Gastroesophageal sphincter (tissue), 3 donors: ENCODE results near the gene NUBP1.

Source experiments
- CTCF ChIP-seq, 4 experiments: fragments of 200-600 bp in 2 of 4; fragments of 450-650 bp in 2 of 4; sonication (generic) in 1 of 4; IDR thresholded peaks; one replicate each; pipeline ENCODE4 v1.5.1; 2017 to 2019; ENCODE audit warnings: antibody characterized with exemption in 4 of 4, mild to moderate bottlenecking in 2 of 4, moderate library complexity in 2 of 4
- EP300 ChIP-seq: sonication (generic); formaldehyde crosslinking; IDR thresholded peaks from one replicate; pipeline ENCODE4 v1.6.1; 2017; ENCODE audit warnings: antibody characterized with exemption, mild to moderate bottlenecking
- POLR2A ChIP-seq, 2 donors: fragments of 450-650 bp; IDR thresholded peaks; one replicate each; pipeline ENCODE4 v1.6.1; 2017; ENCODE audit warnings: antibody characterized with exemption in 2 of 2, mild to moderate bottlenecking in 2 of 2, moderate library complexity in 1 of 2
- POLR2AphosphoS5 ChIP-seq: sonication (generic); formaldehyde crosslinking; IDR thresholded peaks from one replicate; pipeline ENCODE4 v1.6.1; 2017; ENCODE audit warnings: antibody characterized with exemption

GRCh38 chr16:10743610-10744369 lies at the start of gene NUBP1:
- TF ChIP-seq CTCF (IDR thresholded peaks at IDR 0.05) (peak in 3 of 4 experiments; percentile 9 to 43 (median 33)), POLR2A (IDR thresholded peaks at IDR 0.05) (peak; percentile 16 to 58), POLR2AphosphoS5 (peak; percentile 73), EP300 (no peak)
